Transverse colon (tissue), 4 donors: ENCODE data around the gene TFRC. TPM values are rescaled to one million over a fixed set of nuclear protein-coding genes. Genes with fewer than 3 reads are reported as not detected.

Source experiments
- DNase-seq: peaks from one replicate; pipeline ENCODE4 v3.0.0-alpha.2; 2019
- H3K27ac ChIP-seq, 4 donors: fragments of 200-600 bp; sonication (generic); 2 replicates each; pipeline ENCODE4 v1.5.1; 2016 to 2018; ENCODE audit warnings: inconsistent platforms in 4 of 4
- H3K27me3 ChIP-seq: fragments of 200-600 bp; sonication (generic); 2 replicates; pipeline ENCODE4 v1.5.1; 2017; ENCODE audit warnings: inconsistent platforms
- H3K36me3 ChIP-seq, 4 donors: fragments of 200-600 bp; sonication (generic); 2 replicates each; pipeline ENCODE4 v1.5.1; 2017 to 2019; ENCODE audit warnings: inconsistent platforms in 4 of 4
- H3K4me1 ChIP-seq, 4 donors: fragments of 200-600 bp; sonication (generic); 2 replicates each; pipeline ENCODE4 v1.5.1; 2017 to 2020; ENCODE audit warnings: inconsistent platforms in 4 of 4
- H3K4me3 ChIP-seq, 4 donors: fragments of 200-600 bp; sonication (generic); 1 replicate in 1 of 4; 2 replicates in 3 of 4; pipeline versions ENCODE4 v1.5.1 to v1.6.1; 2017 to 2019; ENCODE audit warnings: inconsistent platforms in 4 of 4
- H3K9me3 ChIP-seq, 2 donors: fragments of 200-600 bp; sonication (generic); 2 replicates each; pipeline ENCODE4 v1.5.1; 2017 to 2019; ENCODE audit warnings: inconsistent platforms in 2 of 2
- CTCF ChIP-seq, 5 experiments: fragments of 200-600 bp in 3 of 5; fragments of 450-650 bp in 2 of 5; sonication (generic) in 3 of 5; IDR thresholded peaks; 1 replicate in 2 of 5; 2 replicates in 3 of 5; pipeline ENCODE4 v1.5.1; 2016 to 2017; ENCODE audit warnings: antibody characterized with exemption in 5 of 5, inconsistent platforms in 3 of 5, mild to moderate bottlenecking in 2 of 5, moderate library complexity in 1 of 5
- EP300 ChIP-seq: sonication (generic); formaldehyde crosslinking; IDR thresholded peaks from one replicate; pipeline ENCODE4 v1.6.1; 2017; ENCODE audit warnings: antibody characterized with exemption, low read depth
- POLR2A ChIP-seq: fragments of 450-650 bp; IDR thresholded peaks from one replicate; pipeline ENCODE4 v1.6.1; 2016; ENCODE audit warnings: antibody characterized with exemption, mild to moderate bottlenecking, moderate library complexity
- POLR2AphosphoS5 ChIP-seq, 3 donors: sonication (generic); formaldehyde crosslinking; IDR thresholded peaks; one replicate each; pipeline ENCODE4 v1.6.1; 2016; ENCODE audit warnings: antibody characterized with exemption in 3 of 3
- WGBS, 2 donors: methylation state at CpG; one replicate each; pipeline ENCODE4 v1.1.5; 2018; ENCODE audit warnings: low coverage in 1 of 2; 5-methylcytosine and 5-hydroxymethylcytosine counted together
- in situ Hi-C, 4 donors: fragments of 200-750 bp; cut with MboI; loops; one replicate each; pipeline versions ENCODE4 v1.15.0 to v1.15.1; 2017; ENCODE audit warnings: low sequenced_read_pairs in 3 of 4, low pct_ligation_motif_present in 1 of 4, low pct_unique_long_range_greater_than_20kb in 1 of 4
- intact Hi-C: fragments of 100-400 bp; cut with DNase I; formaldehyde crosslinking; loops from one replicate; pipeline ENCODE4 v1.15.1; 2023; ENCODE audit warnings: low total_unique reads
- total RNA-seq, 4 donors: library from RNA; depleted of rRNA; stranded (reverse); fragments of >200 nt; gene quantifications; one replicate each; pipeline ENCODE4 v1.1.0, GENCODE V29; 2016

The TFRC gene
- total RNA-seq, 4 donors from 2014 or later = 117 to 404 (median 181) TPM

GRCh38 chr3:196122688-196123046 is 40.8 kb upstream of the TFRC start:
- DNase-seq = no peak
- Histone ChIP-seq H3K4me3 (no peak overlapping the region), H3K27me3 (no peaks in the 10 kb centered on the region), H3K4me1 (peaks cover 0 to 12% (median 3%) of the 10 kb centered on the region in 4 donors), H3K36me3 (no peaks in the 10 kb centered on the region), H3K9me3 (no peaks in the 10 kb centered on the region), H3K27ac (no peak overlapping the region)
- intact Hi-C loops = no loop called here
- TF ChIP-seq EP300 (no peak), POLR2A (no peak), CTCF (IDR thresholded peaks at IDR 0.05) (no peak), POLR2AphosphoS5 (IDR thresholded peaks at IDR 0.05) (no peak)
- in situ Hi-C loops = no loop called here
- WGBS, 2 donors = 91% methylated on average over 8 of the region's 8 CpGs; no CpG with 5 or more reads in 1 of the 2 donors

DNA sequence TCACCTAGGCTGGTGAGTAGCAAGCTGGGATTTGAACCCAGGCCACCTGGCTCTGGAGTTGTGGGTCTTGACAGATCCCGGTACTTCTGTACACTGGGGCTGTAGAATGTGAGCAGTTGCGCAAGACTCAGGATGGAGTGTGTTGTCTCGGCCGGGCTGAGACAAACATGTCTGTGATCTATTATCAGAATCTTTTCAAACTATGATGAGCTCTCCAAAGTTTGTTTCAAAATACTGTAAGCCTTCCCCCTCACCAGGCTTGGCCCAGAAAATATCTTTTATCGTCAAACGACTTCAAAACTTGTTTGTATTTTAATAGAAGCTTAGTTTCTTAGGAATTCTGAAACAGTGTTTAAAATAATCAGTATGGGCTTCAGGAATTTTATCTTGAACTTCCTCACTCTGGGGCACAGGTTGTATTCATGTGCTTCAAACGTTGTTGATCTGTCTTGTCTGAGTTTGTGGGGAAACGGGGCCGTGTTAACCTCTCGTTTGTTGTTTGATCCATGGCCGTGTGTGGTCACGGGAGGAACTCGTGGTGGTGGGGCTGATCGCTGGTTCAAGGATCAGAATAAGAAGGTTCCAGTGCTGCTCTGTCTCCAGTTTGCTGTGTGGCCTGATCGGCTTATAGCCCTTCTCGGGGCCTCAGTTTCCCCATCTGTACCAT is 40.3 kb upstream of the TFRC start:
- H3K9me3 ChIP-seq = no peaks in the 10 kb centered on the region
- no peaks in the 10 kb centered on the region for H3K27me3 ChIP-seq
- 71 to 75% methylated on average over 5 to 16 of the region's 16 CpGs for WGBS, 2 donors
- peaks cover 0 to 7% (median under 1%) of the 10 kb centered on the region in 4 donors for H3K4me1 ChIP-seq
- intact Hi-C loops = no loop called here
- H3K27ac ChIP-seq = no peak overlapping the region
- no peaks in the 10 kb centered on the region for H3K36me3 ChIP-seq
- in situ Hi-C loops = no loop called here
- DNase-seq = no peak
- H3K4me3 ChIP-seq = no peak overlapping the region
- TF ChIP-seq POLR2A (no peak), EP300 (no peak), CTCF (IDR thresholded peaks at IDR 0.05) (no peak), POLR2AphosphoS5 (IDR thresholded peaks at IDR 0.05) (no peak)

GRCh38 chr3:196121066-196121465 is 39.2 kb upstream of the TFRC start:
- Histone ChIP-seq H3K27ac (no peak overlapping the region), H3K36me3 (no peaks in the 10 kb centered on the region), H3K4me1 (peaks cover 0 to 4% (median 0%) of the 10 kb centered on the region in 4 donors), H3K4me3 (no peak overlapping the region), H3K9me3 (no peaks in the 10 kb centered on the region), H3K27me3 (no peaks in the 10 kb centered on the region)
- no peak for DNase-seq
- no peak for TF ChIP-seq CTCF (IDR thresholded peaks at IDR 0.05)
- TF ChIP-seq POLR2A = no peak
- no peak for TF ChIP-seq EP300
- no peak for TF ChIP-seq POLR2AphosphoS5 (IDR thresholded peaks at IDR 0.05)
- in situ Hi-C loops (no loop called here), intact Hi-C loops (no loop called here)
- WGBS, 2 donors = 90 to 91% methylated on average over 7 to 11 of the region's 11 CpGs

DNA sequence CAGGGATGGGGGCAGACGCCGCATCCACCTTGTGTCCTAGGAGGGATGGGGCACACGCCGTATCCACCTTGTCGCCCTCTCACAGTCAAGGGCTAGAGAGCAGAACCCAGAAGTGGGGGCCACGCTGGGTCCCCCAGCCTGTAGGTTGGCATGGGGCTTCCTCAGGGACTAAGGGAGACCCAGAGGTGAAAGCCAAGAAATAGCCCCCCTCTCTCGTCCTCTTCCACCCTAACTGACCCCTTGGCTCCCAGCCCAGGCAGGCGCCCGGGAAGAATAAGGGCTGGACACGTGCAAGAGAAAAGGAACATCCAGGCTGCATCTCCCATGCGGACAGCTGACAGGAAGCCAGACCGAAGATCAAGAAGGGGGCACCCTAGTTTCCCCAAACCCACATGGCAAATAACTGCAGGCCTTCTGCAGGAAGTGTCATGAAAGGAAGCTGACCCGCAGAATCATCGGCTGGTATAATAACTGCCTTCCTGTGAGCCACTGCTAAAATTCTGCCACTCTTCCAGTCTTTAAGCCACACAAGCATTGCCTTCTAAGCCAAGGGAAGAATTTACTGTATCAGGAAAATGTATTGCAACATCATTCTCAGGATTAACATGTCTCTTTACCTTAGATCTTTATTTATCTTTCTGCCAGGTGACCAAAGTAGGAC is 38.5 kb upstream of the TFRC start:
- Histone ChIP-seq H3K4me1 (peaks cover 0 to 4% (median 0%) of the 10 kb centered on the region in 4 donors), H3K4me3 (no peak overlapping the region), H3K27me3 (no peaks in the 10 kb centered on the region), H3K27ac (no peak overlapping the region), H3K36me3 (no peaks in the 10 kb centered on the region), H3K9me3 (no peaks in the 10 kb centered on the region)
- DNase-seq = no peak
- TF ChIP-seq POLR2A = no peak
- TF ChIP-seq CTCF (IDR thresholded peaks at IDR 0.05) = no peak
- no peak for TF ChIP-seq POLR2AphosphoS5 (IDR thresholded peaks at IDR 0.05)
- TF ChIP-seq EP300 = no peak
- intact Hi-C loops = no loop called here
- in situ Hi-C loops = no loop called here
- 65% methylated on average over 14 of the region's 14 CpGs; no CpG with 5 or more reads in 1 of the 2 donors for WGBS, 2 donors
